Stimulated activated CD4-positive, alpha-beta T cell treated with anti-CD3 and anti-CD28 coated beads, Interleukin-2, amount 100 ng/mL, for 24 hours (primary cell): ENCODE data around the gene CES2.

Source experiments
- DNase-seq, 2 donors: peaks; one replicate each; pipeline ENCODE4 v3.0.0-alpha.2; 2020

CES2 gene

GRCh38 chr16:66918803-66919568 lies 16.3 kb upstream of the CES2 start, which contains the start of gene CDH16:
Gene CDH16, minus strand, starts transcription at chr16:66918885. Its CDS starts 820 bp downstream, at chr16:66918065.
- no peak for DNase-seq

DNA sequence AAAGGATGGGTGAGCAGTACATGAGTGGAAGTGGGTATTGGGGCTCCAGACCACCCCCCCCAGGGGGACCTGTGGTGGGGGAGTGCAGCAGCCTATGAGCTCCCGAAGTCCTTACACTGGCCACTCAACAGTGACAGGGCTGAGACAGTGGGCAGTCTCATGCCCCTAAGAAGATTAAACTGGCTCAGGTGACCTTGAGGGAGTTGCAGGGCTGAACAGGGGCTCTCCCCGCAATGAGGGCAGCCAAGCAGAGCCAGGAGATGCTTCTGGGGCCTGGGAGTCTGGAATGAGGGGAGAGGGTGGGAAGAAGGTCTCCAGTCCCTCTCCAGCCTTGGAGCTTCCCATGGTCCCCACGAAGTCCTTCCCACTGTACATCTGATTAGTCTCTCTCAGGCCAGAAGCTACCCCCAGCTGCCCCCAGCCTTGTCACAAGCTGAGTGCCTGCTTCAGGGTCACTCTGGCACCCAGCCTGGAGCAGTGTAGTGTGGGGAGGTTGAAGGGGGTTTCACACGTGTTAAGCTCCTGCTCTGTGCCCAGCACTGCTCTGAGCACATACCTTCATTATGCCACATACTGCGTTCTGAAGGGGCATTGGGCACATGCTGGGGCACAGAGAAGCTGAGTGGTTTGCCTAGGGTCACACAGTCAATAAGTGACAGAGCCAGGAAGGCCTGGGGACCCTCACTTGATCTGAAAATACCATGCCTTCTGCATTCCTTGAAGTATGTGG lies 15.6 kb upstream of the CES2 start:
- DNase-seq, result no peak

DNA sequence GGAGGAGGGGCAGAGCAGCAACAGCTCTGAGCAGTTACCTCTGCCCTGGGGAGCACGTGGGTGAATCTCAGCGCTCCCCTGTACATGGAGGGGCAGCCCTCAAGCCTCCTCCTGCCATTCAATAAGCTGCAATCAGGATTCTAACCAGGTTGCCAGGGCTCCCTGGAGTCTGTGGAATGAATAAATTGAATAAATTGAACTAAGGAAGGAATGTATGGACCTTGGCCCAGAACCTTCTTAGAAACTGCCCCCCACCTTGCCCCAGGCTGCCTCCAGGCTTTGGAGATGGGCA lies 15.1 kb upstream of the CES2 start:
- DNase-seq, result no peak

DNA sequence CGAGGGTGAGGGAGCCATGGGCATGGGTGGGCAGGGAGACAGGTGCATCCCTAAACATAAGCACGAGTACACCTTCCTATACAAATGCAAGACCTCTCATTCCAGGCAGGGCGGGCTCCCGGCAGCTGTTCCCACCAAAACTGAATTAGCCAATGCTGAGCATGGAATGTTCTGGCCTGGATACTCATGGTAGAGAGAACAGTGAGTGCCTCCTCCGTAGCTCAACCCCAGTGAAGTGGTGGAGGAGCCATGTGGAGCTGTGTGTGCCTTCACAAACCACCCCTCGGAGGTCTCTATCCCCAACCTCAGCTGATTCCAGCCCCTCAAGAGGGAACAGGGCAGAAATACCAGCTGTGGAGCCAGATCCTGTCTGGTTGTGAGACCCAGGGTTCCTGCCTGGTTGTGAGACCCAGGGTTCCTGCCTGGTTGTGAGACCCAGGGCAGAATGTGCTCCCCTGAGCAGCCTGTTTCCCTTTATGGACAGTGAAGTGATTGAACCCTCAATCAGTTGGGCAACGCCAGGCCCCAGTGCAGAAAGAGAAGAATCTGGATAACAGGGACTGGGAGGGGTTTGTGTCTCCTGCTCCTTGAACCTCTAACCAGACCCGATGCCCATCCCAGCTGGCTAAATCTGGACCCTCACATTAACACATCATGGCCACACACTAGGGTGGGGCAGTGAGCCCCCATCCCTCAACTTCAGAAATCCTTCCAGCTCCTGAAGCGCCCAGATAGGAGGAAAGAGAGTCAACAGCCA lies 14.2 kb upstream of the CES2 start:
- no peak for DNase-seq

- DNase-seq, result no peak
These were observed 13.4 kb upstream of the CES2 start for GRCh38 chr16:66921729-66922450.

GRCh38 chr16:66923247-66923731 lies 12.0 kb upstream of the CES2 start:
- DNase-seq, result no peak

- DNase-seq, result no peak
These were observed 11.4 kb upstream of the CES2 start for GRCh38 chr16:66923866-66924265.

DNA sequence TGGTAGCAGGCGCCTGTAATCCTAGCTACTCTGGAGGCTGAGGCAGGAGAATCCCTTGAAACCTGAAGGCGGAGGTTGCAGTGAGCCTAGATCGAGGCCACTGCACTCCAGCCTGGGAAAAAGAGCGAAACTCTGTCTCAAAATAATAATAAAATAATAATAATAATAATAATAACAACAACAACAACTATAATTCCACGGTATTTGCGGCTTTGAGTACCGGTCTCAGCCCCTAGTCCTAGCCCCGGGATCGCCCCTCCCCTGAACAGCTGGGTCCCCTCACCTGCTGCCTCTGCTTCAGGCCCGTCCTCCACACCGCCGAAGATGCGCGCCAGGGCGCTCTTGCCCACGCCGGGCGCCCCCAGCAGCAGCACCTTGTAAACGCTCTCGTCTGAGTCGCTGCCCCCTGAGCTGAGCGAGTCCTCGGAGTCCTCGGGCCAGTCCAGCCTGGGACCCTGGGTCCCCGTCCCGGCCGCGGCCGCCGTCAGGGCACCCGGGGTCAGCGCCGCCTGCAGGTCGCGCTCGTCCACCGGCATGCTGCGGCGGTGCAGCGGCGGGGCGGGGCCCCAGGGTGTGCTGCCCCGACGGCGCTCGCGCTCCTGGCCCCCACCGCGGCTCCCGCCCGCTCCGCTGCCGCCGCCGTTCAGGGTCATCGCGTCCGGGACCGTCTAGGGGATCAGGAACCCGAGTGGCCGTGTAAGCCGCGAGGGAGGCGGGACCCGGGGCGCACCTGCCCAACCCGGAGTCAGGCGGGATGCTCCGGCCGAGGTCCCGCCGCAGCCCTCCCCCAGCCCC lies 10.6 kb upstream of the CES2 start:
- peak; percentile 37 to 57 for DNase-seq

DNA sequence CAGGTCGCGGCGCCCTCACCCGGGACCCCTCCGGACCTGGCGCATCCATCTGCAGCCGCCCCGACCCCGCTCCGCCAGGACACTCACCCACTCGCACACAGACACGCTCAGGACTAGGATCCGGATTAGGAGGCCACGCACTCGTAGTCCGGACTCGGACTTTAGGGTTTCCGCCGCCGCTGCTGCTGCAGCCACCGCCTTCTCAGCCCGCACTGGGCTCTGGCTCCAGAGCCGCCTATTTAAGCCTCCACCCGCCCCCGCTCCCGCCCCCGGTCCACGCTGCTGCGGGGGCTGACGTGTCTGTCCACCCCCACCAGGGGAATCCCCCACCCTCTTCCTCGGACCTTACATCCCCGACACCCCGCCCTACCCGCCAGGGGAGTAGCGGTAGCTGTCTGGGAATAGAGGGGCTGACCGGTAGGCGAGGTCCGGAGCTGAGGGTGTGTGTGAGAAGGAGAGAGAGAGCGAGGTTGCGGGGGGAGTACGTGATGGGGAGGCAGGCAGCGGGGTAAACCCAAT lies 9.9 kb upstream of the CES2 start, which contains the start of gene RRAD:
Gene RRAD, minus strand, starts transcription at position 214 of the 519 bp plus-strand sequence. CDS start 356 bp downstream, outside the sequence.
- no peak for DNase-seq

- DNase-seq, result no peak
These were observed 9.0 kb upstream of the CES2 start for GRCh38 chr16:66926171-66926947.

GRCh38 chr16:66926961-66927436 lies 8.3 kb upstream of the CES2 start:
- no peak for DNase-seq

GRCh38 chr16:66927918-66928649 lies 7.2 kb upstream of the CES2 start:
- DNase-seq, result no peak

DNA sequence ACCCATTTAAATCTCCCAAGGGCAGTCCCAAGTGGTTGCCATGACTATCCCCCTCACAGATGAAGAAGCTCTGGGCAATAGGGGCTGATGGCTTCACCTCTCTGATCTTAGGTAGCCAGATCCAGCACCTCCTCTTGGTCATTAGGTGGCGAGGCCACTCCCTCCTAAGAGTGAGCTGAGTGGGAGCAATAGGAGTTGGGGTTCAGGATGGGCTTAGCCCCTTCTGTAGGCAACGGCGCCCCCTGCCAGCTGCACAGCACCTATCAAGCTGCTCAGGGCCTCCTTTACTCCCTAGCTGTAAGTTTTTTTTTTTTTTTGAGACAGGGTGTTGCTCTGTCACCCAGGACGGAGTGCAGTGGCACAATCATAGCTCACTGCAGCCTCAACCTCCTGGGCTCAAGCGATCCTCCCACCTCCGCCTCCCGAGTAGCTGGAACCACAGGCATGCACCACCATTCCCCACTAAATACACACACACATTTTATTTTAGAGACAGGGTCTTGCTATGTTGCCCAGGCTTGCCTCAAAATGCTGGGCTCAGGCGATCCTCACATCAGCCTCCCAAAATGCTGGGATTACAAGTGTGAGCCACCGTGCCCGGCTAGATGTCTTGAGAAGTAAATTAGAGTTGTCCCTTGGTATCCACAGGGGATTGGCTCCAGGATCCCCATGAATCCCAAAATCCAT lies 6.5 kb upstream of the CES2 start:
- DNase-seq, result peak; percentile 42 to 61

- no peak for DNase-seq
These were observed 5.1 kb upstream of the CES2 start for GRCh38 chr16:66930189-66930588.

- DNase-seq, result no peak
These were observed 3.7 kb upstream of the CES2 start for GRCh38 chr16:66931665-66932064.

- no peak for DNase-seq
These were observed 3.2 kb upstream of the CES2 start for GRCh38 chr16:66932076-66932475.

GRCh38 chr16:66933776-66934137 lies 1.6 kb upstream of the CES2 start:
- peak; percentile 55 to 58 for DNase-seq

- peak; percentile 91 to 94 for DNase-seq
These were observed 1.0 kb upstream of the CES2 start, which contains the start of gene CIAO2B for GRCh38 chr16:66934138-66934838. Gene CIAO2B, minus strand, starts transcription at chr16:66934402. Its CDS starts 38 bp downstream, at chr16:66934364.
